GM21723 (cell line): ENCODE data around the gene TOMM20.

Experiments used
- ATAC-seq: cut with Tn5 transposase; IDR thresholded peaks from one replicate; pipeline ENCODE4 v1.9.1; 2021; ENCODE audit warnings: mild to moderate bottlenecking, moderate library complexity; ENCODE audit not compliant: unreplicated experiment

Gene TOMM20

GRCh38 chr1:235136111-235136510, 7.5 kb upstream of the TOMM20 start:
- no peak for ATAC-seq

- ATAC-seq, result no peak
Measured at GRCh38 chr1:235134171-235134570, 5.5 kb upstream of the TOMM20 start.

DNA sequence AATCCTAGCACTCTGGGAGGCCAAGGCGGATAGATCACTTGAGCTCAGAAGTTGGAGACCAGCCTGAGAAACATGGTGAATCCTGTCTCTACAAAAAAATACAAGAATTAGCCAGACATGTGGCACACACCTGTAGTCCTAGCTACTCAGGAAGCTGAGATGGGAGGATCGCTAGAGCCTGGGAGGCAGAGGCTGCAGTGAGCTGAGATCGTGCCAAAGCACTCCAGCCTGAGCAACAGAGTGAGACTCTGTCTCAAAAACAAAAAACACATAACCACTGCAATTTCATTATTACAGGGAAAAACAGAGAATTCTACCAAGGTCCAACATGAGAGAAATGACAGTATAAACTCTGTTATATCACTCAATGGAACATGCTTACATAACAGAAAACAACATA, 4.4 kb upstream of the TOMM20 start:
- ATAC-seq, result no peak

DNA sequence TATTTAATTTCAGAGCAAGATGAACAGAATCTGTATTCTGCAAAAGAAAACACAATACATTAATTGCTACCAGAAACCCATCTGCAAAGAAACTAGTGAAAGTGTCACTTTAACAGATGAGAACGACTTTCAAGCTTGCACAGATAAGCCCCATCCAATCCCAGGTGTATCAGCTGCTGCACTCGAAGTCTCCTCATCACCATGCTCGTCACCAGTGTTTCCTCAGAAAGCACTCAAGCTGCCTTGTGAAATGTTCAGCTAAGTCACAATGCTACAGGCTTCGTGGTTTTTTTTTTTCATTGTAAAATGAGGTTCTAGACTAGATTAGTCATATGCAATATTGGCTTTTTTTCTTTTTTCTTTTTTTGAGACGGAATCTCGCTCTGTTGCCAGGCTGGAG, 3.3 kb upstream of the TOMM20 start:
- ATAC-seq, result no peak

GRCh38 chr1:235130766-235131270, 2.2 kb upstream of the TOMM20 start:
- no peak for ATAC-seq

DNA sequence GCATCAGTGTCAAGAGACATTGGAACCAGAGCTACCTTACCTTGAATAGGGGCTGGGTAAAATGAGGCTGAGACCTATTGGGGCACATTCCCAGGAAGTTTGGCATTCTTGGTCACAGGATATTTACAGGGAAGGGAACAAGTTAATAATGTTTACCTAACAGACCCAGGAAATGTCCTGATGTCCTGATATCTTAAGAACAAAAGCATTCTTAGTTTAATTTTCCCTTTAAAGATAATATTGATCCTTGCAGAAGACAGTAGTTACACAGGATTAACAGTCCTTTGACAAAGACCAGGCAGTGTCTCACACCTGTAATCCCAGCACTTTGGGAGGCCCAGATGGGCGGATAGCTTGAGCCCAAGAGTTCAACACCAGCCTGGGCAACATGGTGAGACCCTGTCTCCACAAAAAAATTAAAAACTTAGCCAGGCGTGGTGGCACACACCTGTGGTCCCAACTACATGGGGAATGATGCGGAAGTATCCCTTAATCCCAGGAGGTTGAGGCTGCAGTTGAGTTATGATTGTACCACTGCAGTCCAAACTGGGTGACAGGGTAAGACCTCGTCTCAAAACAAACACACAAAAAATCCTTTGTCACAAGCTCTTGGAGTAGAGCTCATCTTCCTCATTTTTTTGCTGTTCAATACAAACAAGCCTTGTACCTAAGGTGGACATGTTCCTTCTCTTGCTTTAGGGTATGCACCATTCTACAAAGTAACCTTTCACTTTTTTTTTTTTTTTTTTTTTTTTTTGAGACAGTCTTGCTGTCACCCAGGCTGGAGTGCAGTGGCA, 1.3 kb upstream of the TOMM20 start:
- ATAC-seq, result no peak

GRCh38 chr1:235127732-235128455, 743 bp downstream of the TOMM20 start:
- ATAC-seq, result no peak

DNA sequence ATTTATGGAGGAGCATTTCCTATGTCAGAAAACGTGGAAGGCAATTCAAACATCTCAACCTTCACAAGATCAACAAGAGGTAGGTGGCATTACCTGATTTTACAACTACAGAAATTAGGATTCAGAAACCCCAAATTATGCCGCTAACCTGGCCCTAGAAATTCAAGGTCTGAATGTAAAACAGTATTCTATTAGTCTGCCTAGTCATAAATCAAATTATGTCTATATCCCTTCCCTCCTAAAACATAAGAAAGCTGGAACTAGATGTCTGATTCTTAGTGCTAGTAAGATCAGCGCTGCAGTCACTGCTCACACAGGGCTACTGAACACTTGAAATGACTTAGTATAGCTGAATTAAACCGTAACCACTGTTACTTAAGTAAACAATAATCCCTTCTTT, 1.4 kb downstream of the TOMM20 start:
- no peak for ATAC-seq

DNA sequence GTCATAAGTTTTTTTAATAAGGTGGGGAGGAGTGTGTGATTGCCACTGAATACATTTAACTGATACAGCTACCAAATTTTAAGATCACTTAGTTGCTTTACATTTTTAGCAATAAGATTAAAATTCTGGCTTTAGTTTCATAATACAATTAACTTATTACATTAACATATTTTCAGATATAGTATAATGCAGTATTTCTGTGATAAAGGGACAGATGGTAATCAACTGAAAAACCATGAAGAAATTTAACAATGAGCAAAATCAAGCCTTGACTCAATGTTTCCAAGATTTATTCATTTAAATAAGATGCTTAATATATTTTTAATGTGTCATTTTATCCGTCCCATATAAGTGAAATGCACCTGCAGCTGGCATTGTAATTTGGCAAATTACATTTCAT, 4.0 kb downstream of the TOMM20 start:
- ATAC-seq, result no peak

DNA sequence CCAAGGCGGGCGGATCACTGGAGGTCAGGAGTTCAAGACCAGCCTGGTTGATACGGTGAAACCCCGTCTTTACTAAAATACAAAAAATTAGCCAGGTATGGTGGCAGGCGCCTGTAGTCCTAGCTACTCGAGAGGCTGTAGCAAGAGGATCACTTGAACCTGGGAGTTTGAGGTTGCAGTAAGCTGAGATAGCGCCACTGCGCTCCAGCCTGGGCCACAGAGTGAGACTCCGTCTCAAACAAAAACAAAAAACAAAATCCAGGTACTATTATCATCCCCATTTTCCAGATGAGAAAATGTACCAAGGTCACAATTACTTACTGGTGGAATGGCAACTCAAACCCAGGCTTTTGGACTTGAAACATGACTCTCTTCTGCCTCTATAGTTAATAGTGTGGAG, 4.5 kb downstream of the TOMM20 start:
- ATAC-seq, result no peak

DNA sequence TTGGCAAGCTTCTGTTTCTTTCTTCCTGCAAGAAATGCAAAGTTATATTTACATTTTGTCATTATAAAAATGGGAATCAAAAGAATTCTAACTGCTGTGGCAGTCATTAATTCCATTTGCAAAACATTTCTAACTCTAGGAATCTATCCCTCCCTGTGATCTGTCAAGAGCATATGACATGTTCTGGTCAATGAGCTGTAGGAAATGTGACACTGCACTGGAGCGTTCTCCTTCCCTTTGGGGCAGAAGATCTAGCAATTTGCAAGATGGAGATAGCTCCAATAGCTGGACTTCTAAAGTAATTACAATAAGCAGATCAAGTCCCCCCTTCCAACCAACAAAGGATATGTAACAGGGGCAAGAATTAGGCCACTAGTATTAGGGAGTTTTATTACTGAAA, 6.3 kb downstream of the TOMM20 start:
- no peak for ATAC-seq

- ATAC-seq, result no peak
Measured at GRCh38 chr1:235113183-235113917, 15.3 kb downstream of the TOMM20 start.

- ATAC-seq, result no peak
Measured at GRCh38 chr1:235112297-235113182, 16.1 kb downstream of the TOMM20 start.

GRCh38 chr1:235111107-235111506, 17.5 kb downstream of the TOMM20 start:
- ATAC-seq, result no peak

DNA sequence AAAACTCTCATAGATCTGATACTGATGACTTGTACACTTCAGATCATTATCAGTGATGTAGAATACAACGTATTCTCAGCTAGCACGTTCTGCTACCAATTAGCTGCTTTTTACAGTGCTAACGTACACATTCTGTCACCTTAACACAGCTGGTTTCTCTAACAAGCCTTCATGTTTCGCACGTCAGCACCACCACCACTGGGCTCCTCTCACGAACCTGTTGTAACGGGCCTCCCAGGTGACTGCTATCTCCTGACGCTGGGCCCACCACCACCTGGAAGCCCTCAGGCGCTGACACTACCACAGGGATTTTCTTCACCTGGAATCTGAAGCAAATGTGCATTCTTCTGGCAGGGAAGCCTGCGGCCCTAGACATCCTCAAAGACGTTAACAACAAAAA, 19.8 kb downstream of the TOMM20 start:
- no peak for ATAC-seq

GRCh38 chr1:235108185-235108593, 20.4 kb downstream of the TOMM20 start:
- ATAC-seq, result no peak

DNA sequence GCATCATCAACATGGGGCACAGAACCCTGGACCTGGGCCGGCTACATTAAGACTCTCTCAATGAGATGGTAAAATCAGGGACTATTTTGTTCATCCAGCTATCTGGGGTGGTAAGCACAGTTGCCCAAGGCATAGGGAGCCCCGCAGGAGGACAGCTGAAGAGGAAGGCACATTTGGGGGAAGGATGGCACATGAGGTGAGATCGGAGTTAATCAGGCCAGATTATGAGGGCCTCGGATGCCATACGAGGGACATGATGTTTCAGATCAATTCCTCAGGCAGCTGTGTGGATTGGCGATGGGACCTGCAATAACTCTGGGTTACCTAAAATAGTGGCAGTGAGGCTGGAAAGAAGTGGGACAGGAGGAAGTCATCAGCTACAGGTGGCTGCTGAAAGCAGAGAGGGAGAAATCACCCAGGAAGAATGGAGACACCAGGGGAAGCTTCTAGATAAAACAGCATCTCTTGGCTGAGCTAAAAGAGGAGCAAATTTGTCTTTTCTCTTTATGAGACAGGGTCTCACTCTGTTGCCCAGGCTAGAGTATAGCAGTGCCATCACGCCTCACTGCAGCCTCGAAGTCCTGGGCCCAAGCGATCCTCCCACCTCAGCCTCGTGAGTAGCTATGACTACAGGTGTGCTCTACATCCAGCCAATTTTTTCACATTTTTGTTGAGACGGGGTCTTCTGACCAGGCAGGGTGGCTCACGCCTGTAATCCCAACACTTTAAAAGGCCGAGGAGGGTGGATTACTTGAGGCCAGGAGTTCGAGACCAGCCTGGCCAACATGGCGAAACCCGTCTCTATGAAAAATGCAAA, 21.1 kb downstream of the TOMM20 start:
- ATAC-seq, result no peak

DNA sequence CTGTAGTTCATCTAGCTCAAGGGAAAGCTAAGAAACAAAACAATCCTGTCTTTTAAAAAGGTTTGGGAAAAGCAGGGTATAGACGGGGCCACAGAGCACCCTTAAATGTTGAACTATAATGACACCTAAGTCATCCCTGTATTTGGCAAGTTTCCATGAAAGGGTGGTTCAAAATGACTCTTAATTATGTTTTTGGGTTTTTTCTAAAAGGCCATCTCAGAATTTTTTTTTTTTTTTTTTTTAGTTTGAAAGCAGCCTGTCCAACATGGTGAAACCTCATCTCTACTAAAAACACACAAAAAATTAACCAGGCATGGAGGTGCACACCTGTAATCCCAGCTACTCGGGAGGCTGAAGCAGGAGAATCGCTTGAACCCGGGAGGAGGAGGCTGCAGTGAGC, 22.2 kb downstream of the TOMM20 start:
- ATAC-seq, result no peak
